Sigmoid colon (tissue), 4 donors: ENCODE measurements around the gene RASSF7.

Experiments used
- CTCF ChIP-seq, 4 experiments: fragments of 450-650 bp in 3 of 4; fragments of 200-600 bp in 1 of 4; IDR thresholded peaks; one replicate each; pipeline ENCODE4 v1.5.1; 2016 to 2019; ENCODE audit warnings: antibody characterized with exemption in 4 of 4, mild to moderate bottlenecking in 3 of 4, moderate library complexity in 2 of 4
- POLR2A ChIP-seq, 2 donors: fragments of 450-650 bp; IDR thresholded peaks; one replicate each; pipeline ENCODE4 v1.6.1; 2016; ENCODE audit warnings: antibody characterized with exemption in 2 of 2, mild to moderate bottlenecking in 2 of 2, moderate library complexity in 2 of 2
- POLR2AphosphoS5 ChIP-seq, 4 donors: sonication (generic); formaldehyde crosslinking; IDR thresholded peaks; one replicate each; pipeline ENCODE4 v1.6.1; 2017; ENCODE audit warnings: antibody characterized with exemption in 4 of 4

- TF ChIP-seq CTCF (IDR thresholded peaks at IDR 0.05) = no peak
- no peak for TF ChIP-seq POLR2A (IDR thresholded peaks at IDR 0.05)
- no peak for TF ChIP-seq POLR2AphosphoS5 (IDR thresholded peaks at IDR 0.05)
Observed at GRCh38 chr11:515131-515530, 45.6 kb upstream of the RASSF7 start.
